Activated naive CD4-positive, alpha-beta T cell treated with anti-CD3 and anti-CD28 coated beads, Interleukin-2, amount 10 ng/mL, durations not matched to agents 7 days and 5 days (primary cell): Measurements from ENCODE around the gene MRPL41.
A peak's percentile ranks its signal among the peaks of the same experiment; 100 is the strongest.
"Not testable (repeated sequence)": the region's sequence is repeated elsewhere in the genome, so short reads cannot be mapped to it uniquely, and the experiment has no call there.

Experiments used
- CTCF ChIA-PET: fragments of 350-600 bp; sonication (Branson Sonifier 250); formaldehyde crosslinking; loops from one replicate; lab custom pipeline; 2021; ENCODE audit warnings: antibody characterized with exemption; lab: Charles Lee
- DNase-seq: peaks from one replicate; pipeline ENCODE4 v3.0.0-alpha.2; 2020
- H3K27ac Mint-ChIP-seq: one replicate; pipeline ENCODE4 v1.8.0; 2021; ENCODE audit warnings: mild to moderate bottlenecking, moderate library complexity, mixed read lengths
- H3K27me3 Mint-ChIP-seq: one replicate; pipeline ENCODE4 v1.8.0; 2021; ENCODE audit warnings: mild to moderate bottlenecking, mixed read lengths
- H3K36me3 Mint-ChIP-seq: one replicate; pipeline ENCODE4 v1.8.0; 2021; ENCODE audit warnings: mixed read lengths
- H3K4me1 Mint-ChIP-seq: one replicate; pipeline ENCODE4 v1.8.0; 2021; ENCODE audit warnings: mixed read lengths
- H3K4me3 Mint-ChIP-seq: one replicate; pipeline ENCODE4 v1.8.0; 2021; ENCODE audit warnings: mild to moderate bottlenecking, moderate library complexity, mixed read lengths
- H3K9me3 Mint-ChIP-seq: one replicate; pipeline ENCODE4 v1.8.0; 2021; ENCODE audit warnings: mixed read lengths

The MRPL41 gene

GRCh38 chr9:137551264-137552021 lies at the start of gene MRPL41:
Gene MRPL41, plus strand, starts transcription at chr9:137551879. Its CDS starts 203 bp downstream, at chr9:137552082.
- H3K36me3 Mint-ChIP-seq: peaks cover 19% of the 10 kb centered on the region
- peak within 1 kb of the TSS; percentile 85 for H3K4me3 Mint-ChIP-seq
- peaks cover 3% of the 10 kb centered on the region for H3K27me3 Mint-ChIP-seq
- CTCF ChIA-PET: interaction anchor here (1.0 to 1.7 kb wide), 5 partner anchors 10 to 28 kb away, joined by 4 to 8 read pairs (median 5); partner anchors contain the start of gene DPH7
- peaks cover 28% of the 10 kb centered on the region for H3K4me1 Mint-ChIP-seq
- H3K27ac Mint-ChIP-seq: peak within 1 kb of the TSS; percentile 77
- peak; percentile 91 for DNase-seq
- H3K9me3 Mint-ChIP-seq: no peaks in the 10 kb centered on the region

DNA sequence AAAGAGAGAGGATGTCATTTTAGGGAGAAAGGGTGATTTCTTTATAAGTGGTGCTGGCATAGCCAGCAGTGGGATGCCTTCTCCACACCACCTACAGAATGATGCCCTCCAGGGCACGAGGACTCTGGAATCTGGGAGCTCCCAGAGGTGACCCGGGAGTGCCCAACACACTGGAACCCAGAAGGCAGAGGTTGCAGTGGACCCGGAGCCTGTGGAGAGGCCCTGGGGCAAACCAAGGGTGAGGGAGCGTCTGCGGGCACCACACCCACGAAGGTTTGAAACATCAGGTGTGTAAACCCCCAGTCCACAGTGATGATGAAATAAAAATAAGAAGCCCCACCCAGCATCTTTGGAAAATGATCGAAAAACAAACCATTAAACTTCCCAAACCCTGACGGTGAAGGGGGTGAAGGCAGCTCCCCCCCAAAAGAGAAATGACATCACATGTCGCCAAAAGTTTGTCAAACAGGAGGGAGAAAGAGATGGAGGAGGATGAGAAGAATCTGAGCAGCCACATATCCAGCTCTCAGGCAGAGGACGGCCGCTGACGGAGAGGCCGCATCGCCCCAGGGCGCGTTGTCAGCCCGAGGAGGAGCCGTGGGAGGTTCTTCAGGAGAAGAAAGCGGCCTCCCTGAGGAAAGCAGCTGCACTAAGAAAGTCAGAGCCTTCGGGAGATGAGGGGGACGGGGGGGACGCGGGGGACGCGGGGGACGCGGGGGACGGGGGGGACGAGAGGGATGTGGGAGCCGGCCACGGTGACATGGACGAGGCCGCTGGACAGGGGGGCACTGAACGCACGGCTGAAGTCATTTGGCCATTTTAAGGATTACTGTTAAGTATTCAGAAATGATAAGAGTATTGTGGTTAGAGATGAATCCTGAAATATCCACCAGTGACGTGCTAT lies 49.4 kb upstream of the MRPL41 start:
- no peak for DNase-seq
- peaks cover 11% of the 10 kb centered on the region for H3K36me3 Mint-ChIP-seq
- H3K4me3 Mint-ChIP-seq: peak overlapping the region; percentile 54
- CTCF ChIA-PET: no interaction called here
- H3K4me1 Mint-ChIP-seq: peaks cover 4% of the 10 kb centered on the region
- peaks cover 21% of the 10 kb centered on the region for H3K27me3 Mint-ChIP-seq
- peak overlapping the region; percentile 84 for H3K27ac Mint-ChIP-seq
- H3K9me3 Mint-ChIP-seq: peaks cover 13% of the 10 kb centered on the region

DNA sequence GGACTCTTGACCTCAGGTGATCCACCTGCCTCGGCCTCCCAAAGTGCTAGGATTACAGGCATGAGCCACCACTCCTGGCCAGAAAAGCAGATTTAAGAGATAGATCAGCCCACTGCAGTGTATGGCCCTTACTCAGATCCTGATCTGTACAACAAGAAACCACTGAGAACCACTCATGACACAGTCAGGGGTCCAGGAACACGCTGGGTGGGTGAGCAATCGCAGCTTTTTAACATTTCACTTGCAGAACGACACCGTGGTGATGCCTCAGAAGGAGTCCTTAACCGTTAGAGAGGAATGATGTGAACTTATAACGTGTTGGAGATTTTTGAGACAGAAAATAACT lies 47.3 kb upstream of the MRPL41 start:
- H3K4me1 Mint-ChIP-seq: peaks cover 4% of the 10 kb centered on the region
- H3K27me3 Mint-ChIP-seq: peaks cover 21% of the 10 kb centered on the region
- H3K36me3 Mint-ChIP-seq: peaks cover 11% of the 10 kb centered on the region
- no peak overlapping the region for H3K4me3 Mint-ChIP-seq
- peaks cover 13% of the 10 kb centered on the region for H3K9me3 Mint-ChIP-seq
- CTCF ChIA-PET: interaction anchor here (1.1 kb wide), 1 partner anchor 20 kb away, joined by 3 read pairs; no protein-coding TSS in a partner anchor
- H3K27ac Mint-ChIP-seq: no peak overlapping the region
- no peak for DNase-seq

GRCh38 chr9:137505421-137506140 lies 46.1 kb upstream of the MRPL41 start:
- Mint-ChIP-seq H3K9me3 (peaks cover 13% of the 10 kb centered on the region), H3K4me3 (no peak overlapping the region), H3K27me3 (peaks cover 21% of the 10 kb centered on the region), H3K36me3 (peaks cover 11% of the 10 kb centered on the region), H3K27ac (no peak overlapping the region), H3K4me1 (peaks cover 4% of the 10 kb centered on the region)
- DNase-seq: no peak
- CTCF ChIA-PET: interaction anchor here (0.7 to 1.1 kb wide), 2 partner anchors 19 to 226 kb away, joined by 3 read pairs; no protein-coding TSS in a partner anchor

- Mint-ChIP-seq H3K36me3 (peaks cover 11% of the 10 kb centered on the region), H3K9me3 (peaks cover 13% of the 10 kb centered on the region), H3K27me3 (peaks cover 21% of the 10 kb centered on the region), H3K4me1 (peaks cover 4% of the 10 kb centered on the region), H3K27ac (no peak overlapping the region), H3K4me3 (no peak overlapping the region)
- CTCF ChIA-PET: no interaction called here
- DNase-seq: no peak
These were observed 45.4 kb upstream of the MRPL41 start for GRCh38 chr9:137506274-137506673.

GRCh38 chr9:137506702-137507171 lies 44.9 kb upstream of the MRPL41 start:
- H3K27ac Mint-ChIP-seq: no peak overlapping the region
- peaks cover 3% of the 10 kb centered on the region for H3K4me1 Mint-ChIP-seq
- peaks cover 9% of the 10 kb centered on the region for H3K36me3 Mint-ChIP-seq
- CTCF ChIA-PET: no interaction called here
- H3K9me3 Mint-ChIP-seq: peaks cover 10% of the 10 kb centered on the region
- no peak for DNase-seq
- no peak overlapping the region for H3K4me3 Mint-ChIP-seq
- peaks cover 21% of the 10 kb centered on the region for H3K27me3 Mint-ChIP-seq

DNA sequence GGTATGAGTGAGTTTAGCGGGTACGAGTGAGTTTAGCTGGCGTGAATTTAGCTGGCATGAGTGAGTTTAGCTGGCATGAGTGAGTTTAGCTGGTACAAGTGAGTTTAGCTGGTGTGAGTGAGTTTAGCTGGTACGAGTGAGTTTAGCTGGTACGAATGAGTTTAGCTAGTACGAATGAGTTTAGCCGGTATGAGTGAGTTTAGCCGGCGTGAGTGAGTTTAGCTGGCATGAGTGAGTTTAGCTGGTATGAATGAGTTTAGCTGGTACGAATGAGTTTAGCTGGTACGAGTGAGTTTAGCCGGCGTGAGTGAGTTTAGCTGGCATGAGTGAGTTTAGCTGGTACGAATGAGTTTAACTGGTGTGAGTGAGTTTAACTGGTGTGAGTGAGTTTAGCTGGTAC lies 42.5 kb upstream of the MRPL41 start:
- no peak overlapping the region for H3K27ac Mint-ChIP-seq
- no peaks in the 10 kb centered on the region for H3K9me3 Mint-ChIP-seq
- CTCF ChIA-PET: interaction anchor here (1.2 to 2.4 kb wide), 2 partner anchors 16 to 26 kb away, joined by 5 to 8 read pairs; no protein-coding TSS in a partner anchor
- H3K36me3 Mint-ChIP-seq: no peaks in the 10 kb centered on the region
- DNase-seq: no peak
- H3K4me1 Mint-ChIP-seq: no peaks in the 10 kb centered on the region
- no peaks in the 10 kb centered on the region for H3K27me3 Mint-ChIP-seq
- H3K4me3 Mint-ChIP-seq: no peak overlapping the region

DNA sequence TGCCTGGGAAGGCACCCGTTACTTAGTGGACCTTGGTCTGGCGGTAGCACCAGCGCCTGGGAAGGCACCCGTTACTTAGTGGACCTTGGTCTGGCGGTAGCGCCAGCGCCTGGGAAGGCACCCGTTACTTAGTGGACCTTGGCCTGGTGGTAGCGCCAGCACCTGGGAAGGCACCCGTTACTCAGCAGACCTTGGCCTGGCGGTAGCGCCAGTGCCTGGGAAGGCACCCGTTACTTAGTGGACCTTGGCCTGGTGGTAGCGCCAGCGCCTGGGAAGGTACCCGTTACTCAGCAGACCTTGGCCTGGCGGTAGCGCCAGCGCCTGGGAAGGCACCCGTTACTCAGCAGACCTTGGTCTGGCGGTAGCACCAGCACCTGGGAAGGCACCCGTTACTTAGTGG lies 40.6 kb upstream of the MRPL41 start:
- H3K36me3 Mint-ChIP-seq, H3K27me3 Mint-ChIP-seq, H3K27ac Mint-ChIP-seq, CTCF ChIA-PET, H3K4me3 Mint-ChIP-seq, DNase-seq, H3K4me1 Mint-ChIP-seq, H3K9me3 Mint-ChIP-seq: not testable (repeated sequence)

GRCh38 chr9:137511758-137512463 lies 39.8 kb upstream of the MRPL41 start:
- Mint-ChIP-seq H3K27ac (no peak overlapping the region), H3K4me1 (no peaks in the 10 kb centered on the region), H3K4me3 (no peak overlapping the region), H3K27me3 (no peaks in the 10 kb centered on the region), H3K36me3 (no peaks in the 10 kb centered on the region), H3K9me3 (no peaks in the 10 kb centered on the region)
- CTCF ChIA-PET: no interaction called here
- DNase-seq: no peak

DNA sequence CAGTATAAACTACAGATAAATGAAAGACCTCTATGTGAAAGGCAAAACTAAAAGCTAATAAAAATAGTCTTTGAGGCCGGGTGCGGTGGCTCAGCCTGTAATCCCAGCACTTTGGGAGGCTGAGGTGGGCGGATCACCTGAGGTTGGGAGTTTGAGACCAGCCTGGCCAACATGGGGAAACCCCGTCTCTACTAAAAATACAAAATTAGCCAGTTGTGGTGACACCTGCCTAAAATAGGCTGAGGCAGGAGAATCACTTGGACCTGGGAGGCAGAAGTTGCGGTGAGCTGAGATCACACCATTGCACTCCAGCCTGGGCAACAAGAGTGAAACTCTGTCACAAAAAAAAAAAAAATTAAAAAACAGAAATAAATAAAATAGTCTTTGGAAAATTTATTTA lies 38.5 kb upstream of the MRPL41 start:
- DNase-seq, H3K27me3 Mint-ChIP-seq, H3K4me1 Mint-ChIP-seq, H3K9me3 Mint-ChIP-seq, H3K4me3 Mint-ChIP-seq, H3K36me3 Mint-ChIP-seq, CTCF ChIA-PET, H3K27ac Mint-ChIP-seq: not testable (repeated sequence)

DNA sequence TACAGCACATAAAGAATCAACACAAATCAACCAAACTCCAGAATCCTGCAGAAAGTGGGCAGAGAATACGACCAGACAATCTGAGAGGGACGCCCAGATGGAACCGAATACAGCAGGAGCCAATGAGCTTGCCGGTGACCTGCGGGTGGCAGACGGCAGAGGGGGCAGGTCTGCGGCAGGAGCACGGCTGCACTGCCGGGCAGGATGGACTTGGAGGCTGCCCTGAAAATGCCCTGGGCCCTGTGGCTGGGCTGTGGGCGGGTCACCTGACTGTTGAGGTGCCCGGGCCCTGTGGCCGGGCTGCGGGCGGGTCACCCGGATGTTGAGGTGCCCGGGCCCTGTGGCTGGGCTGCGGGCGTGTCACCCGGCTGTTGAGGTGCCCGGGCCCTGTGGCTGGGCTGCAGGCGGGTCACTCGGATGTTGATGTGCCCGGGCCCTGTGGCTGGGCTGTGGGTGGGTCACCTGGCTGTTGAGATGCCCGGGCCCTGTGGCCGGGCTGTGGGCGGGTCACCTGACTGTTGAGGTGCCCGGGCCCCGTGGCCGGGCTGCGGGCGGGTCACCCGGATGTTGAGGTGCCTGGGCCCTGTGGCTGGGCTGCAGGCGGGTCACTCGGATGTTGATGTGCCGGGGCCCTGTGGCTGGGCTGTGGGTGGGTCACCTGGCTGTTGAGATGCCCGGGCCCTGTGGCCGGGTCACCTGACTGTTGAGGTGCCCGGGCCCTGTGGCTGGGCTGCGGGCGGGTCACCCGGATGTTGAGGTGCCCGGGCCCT lies 37.7 kb upstream of the MRPL41 start:
- H3K27me3 Mint-ChIP-seq, H3K27ac Mint-ChIP-seq, CTCF ChIA-PET: not testable (repeated sequence)

DNA sequence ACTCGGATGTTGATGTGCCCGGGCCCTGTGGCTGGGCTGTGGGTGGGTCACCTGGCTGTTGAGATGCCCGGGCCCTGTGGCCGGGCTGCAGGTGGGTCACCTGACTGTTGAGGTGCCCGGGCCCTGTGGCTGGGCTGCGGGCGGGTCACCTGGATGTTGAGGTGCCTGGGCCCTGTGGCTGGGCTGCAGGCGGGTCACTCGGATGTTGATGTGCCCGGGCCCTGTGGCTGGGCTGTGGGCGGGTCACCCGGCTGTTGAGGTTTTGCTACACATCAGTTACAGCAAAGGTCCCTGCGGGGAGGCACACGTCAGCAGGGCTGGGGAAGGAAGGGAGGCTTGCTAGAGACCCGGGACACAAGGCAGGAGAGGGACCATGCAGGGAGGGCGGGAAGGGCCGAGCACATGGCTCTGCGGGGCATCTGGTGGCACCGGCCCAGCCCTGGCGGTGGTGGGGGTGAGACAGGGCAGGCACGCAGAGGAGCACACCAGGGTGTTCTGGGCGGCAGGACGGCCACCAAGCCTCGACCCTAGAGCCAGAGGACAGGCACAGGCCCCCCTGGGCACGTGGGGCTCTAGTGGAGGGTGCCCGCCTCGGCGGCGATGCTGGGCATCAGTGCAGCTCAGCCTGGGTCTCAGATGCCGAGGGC lies 36.9 kb upstream of the MRPL41 start:
- Mint-ChIP-seq H3K9me3 (no peaks in the 10 kb centered on the region), H3K27ac (no peak overlapping the region), H3K36me3 (no peaks in the 10 kb centered on the region), H3K27me3 (no peaks in the 10 kb centered on the region), H3K4me3 (no peak overlapping the region), H3K4me1 (no peaks in the 10 kb centered on the region)
- CTCF ChIA-PET: interaction anchor here (0.7 kb wide), 1 partner anchor 35 kb away, joined by 3 read pairs; no protein-coding TSS in a partner anchor
- DNase-seq: no peak

More for the DNA sequence above, 37.7 kb upstream of the MRPL41 start:
- not testable (repeated sequence) for H3K4me1 Mint-ChIP-seq, DNase-seq, H3K4me3 Mint-ChIP-seq, H3K9me3 Mint-ChIP-seq, H3K36me3 Mint-ChIP-seq
